Astrocyte of the spinal cord (primary cell): ENCODE data around the gene NPB.

Experiments
- DNase-seq: peaks from one replicate; pipeline ENCODE4 v3.0.0; 2011; ENCODE audit warnings: low read depth, low spot score
- H3K4me3 ChIP-seq: 2 replicates; pipeline ENCODE4 v1.5.1; 2011; ENCODE audit warnings: low read depth, mild to moderate bottlenecking, low read length, moderate library complexity
- in situ Hi-C: cut with HindIII; loops from 2 replicates; pipeline ENCODE4 v1.10.0; 2017; ENCODE audit warnings: low sequenced_read_pairs
- TF ChIP-seq, protein P1 (sequence below): IDR thresholded peaks from 2 replicates; pipeline ENCODE4 v1.5.1; 2012; ENCODE audit warnings: low read depth, mild to moderate bottlenecking, low read length, inconsistent platforms

Gene NPB

DNA sequence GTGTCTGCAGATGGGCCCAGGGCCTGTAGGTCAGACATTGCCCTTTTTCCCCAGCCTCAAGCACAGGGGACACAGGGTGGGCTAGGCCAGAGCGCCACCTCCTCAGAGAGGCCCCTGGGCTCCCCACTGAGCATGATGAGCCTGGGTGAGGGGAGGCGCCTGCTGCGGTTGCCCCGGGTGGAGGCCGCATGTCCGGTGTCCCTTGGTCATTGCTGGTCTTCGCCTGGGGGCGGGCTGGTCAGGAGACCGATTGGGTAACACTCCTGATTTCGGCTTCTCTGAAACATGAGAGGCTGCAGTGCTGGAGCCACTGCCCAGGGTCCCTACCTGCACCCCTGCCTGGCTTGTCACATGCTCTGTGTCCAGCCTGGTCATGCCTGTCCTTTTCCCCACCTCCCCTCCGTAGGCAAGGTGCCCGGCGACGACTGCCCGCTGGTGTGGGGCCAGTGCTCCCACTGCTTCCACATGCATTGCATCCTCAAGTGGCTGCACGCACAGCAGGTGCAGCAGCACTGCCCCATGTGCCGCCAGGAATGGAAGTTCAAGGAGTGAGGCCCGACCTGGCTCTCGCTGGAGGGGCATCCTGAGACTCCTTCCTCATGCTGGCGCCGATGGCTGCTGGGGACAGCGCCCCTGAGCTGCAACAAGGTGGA, 2.4 kb upstream of the NPB start:
- TF ChIP-seq, protein P1, sequence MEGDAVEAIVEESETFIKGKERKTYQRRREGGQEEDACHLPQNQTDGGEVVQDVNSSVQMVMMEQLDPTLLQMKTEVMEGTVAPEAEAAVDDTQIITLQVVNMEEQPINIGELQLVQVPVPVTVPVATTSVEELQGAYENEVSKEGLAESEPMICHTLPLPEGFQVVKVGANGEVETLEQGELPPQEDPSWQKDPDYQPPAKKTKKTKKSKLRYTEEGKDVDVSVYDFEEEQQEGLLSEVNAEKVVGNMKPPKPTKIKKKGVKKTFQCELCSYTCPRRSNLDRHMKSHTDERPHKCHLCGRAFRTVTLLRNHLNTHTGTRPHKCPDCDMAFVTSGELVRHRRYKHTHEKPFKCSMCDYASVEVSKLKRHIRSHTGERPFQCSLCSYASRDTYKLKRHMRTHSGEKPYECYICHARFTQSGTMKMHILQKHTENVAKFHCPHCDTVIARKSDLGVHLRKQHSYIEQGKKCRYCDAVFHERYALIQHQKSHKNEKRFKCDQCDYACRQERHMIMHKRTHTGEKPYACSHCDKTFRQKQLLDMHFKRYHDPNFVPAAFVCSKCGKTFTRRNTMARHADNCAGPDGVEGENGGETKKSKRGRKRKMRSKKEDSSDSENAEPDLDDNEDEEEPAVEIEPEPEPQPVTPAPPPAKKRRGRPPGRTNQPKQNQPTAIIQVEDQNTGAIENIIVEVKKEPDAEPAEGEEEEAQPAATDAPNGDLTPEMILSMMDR = no peak
- in situ Hi-C loops = no loop called here
- no peak for DNase-seq

DNA sequence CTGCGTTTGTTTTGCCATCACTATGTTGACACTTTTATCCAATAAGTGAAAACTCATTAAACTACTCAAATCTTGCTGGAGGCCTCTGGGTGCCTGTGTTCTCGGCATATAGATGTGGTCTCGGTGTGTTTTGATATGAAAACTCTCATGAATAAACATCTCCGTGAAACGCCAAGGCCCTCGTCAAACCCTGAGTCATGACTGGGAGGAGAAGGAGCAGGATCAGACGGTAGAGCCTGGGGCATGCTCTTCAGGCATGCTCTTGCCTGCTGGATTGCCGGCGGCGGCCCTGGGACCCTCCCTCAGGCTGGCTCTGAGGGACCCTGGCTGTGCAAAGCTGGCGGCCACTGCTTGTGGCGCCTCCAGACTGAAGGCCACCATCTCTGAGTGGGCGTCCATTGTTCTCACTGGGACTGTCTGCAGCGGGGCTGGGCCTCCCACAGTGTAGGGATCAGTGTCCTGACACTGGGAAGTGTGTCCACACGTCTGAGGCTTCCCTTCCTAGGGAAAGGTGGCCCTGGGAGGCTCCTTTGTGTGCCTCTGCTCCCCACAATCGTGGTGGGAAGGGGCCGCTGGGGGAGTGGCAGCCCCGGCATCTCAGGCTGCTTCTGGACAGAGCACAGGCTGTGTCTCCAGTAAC, 1.7 kb upstream of the NPB start:
- H3K4me3 ChIP-seq = no peak overlapping the region
- TF ChIP-seq, protein P1 = no peak
- in situ Hi-C loops = no loop called here
- no peak for DNase-seq

More for the DNA sequence above, 2.4 kb upstream of the NPB start:
- no peak overlapping the region for H3K4me3 ChIP-seq

DNA sequence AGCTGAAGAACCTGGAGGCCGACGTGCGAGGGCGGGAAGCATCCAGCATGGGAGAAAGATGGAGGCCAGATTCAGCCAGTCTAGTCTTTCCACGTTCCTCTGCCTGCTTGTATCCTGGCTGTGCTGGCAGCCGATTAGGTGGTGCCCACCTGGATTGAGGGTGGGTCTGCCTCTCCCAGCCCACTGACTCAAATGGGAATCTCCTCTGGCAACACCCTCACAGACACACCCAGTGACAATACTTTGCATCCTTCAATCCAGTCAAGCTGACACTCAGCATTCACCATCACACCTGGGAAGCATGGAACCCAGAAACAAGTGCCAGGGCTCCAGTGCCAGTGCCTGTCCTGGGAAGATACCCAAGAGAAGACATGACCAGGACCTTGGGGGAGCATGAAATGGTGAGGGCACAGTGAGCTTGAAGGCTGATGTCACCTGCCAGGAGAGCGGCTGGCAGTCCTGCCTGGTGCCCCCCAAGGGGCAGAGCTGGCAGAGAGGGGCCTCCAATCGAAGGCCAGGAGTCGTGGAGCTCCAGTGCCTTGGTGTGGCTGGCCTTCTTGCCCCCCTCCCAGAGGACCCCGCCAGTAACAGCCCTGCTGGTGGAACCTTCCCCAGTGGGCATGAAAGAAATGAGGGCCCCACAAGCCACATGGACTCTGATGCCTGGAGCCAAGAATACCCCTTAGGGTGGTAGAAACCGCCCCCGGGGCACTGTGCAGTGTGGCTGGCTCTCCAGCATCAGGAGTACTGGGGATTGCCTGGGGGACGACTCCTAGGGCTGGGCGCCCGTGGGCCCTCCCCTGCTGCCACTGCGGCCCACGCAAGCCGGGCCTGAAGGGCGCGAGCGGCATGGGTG, 643 bp upstream of the NPB start:
- in situ Hi-C loops = no loop called here
- DNase-seq = no peak
- TF ChIP-seq, protein P1 = no peak
- H3K4me3 ChIP-seq = no peak overlapping the region

DNA sequence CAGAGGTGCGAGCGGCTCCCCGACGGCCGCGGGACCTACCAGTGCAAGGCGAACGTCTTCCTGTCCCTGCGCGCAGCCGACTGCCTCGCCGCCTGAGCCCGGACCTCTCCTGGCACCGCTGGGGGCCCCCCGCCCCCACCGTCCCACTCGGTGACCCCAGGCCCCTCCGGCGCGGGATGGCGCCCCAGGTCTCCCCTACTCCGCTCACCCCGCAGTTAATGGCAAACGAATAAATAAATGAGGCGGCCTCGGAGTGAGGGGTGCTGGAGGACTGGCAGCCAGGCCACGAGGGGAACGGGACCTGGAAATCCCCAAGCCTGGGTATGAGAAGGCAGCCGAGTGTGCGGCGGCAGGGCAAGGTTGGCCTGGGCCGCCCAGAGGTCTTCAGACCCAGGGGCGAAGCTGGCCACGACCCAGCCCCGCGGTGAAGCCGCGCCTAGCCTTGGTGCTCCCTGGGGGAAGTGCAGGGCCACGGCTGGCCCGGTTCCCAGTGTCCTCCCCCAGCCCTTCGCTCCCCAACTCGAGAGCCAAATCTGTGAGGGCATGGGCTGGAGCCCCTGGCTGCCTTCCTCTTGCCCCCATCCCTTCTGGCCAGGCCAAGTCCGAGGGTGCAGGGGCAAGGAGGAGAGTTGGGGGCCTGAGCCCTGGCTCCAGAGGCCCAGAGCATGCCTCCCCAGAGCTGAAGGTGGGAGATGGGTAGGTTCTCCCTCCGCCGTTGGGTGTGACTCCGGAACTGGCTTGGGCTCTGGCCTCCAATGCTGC, 796 bp downstream of the NPB start:
- in situ Hi-C loops = no loop called here

DNA sequence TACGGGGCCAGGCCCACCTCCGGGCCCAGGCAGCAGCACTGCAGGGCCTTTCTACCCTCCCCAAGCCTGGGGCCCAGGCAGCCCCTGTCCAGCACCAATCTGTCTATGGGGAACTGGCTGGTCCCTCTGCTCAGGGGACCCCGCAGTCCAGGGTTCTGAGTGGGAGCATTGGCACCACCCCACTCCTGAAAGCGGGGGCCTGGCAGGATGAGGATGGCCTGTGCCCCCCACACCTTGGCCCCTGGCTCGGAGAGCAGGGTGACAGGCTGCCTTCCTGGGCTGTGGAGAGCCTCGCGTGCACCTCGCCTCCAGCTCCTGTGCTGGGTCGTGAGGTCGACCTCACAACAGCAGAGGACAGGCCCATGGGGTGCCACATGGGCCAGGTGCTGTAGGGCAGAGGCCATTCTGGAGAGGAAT, 1.4 kb downstream of the NPB start:
- DNase-seq = no peak
- in situ Hi-C loops = no loop called here
- TF ChIP-seq, protein P1 = no peak
- H3K4me3 ChIP-seq = no peak overlapping the region

More for the DNA sequence above, 796 bp downstream of the NPB start:
- TF ChIP-seq, protein P1 = no peak
- no peak overlapping the region for H3K4me3 ChIP-seq
- no peak for DNase-seq
